Left kidney (tissue), 2 donors: Measurements from ENCODE around the gene B3GNT8. TPM values are rescaled to one million over a fixed set of nuclear protein-coding genes. Genes with fewer than 3 reads are reported as not detected.
"Not testable (repeated sequence)": the region's sequence is repeated elsewhere in the genome, so short reads cannot be mapped to it uniquely, and the experiment has no call there.

ENCODE experiments used
- DNase-seq: peaks from one replicate; pipeline ENCODE4 v3.0.0-alpha.2; 2013
- polyA plus RNA-seq: library from polyadenylated mRNA; unstranded; fragments of 120-200 nt; gene quantifications from one replicate; pipeline ENCODE4 v1.2.1, GENCODE V29; 2013; ENCODE audit not compliant: insufficient read length

The B3GNT8 gene
- polyA plus RNA-seq, 1 donor: 3.0 TPM

DNA sequence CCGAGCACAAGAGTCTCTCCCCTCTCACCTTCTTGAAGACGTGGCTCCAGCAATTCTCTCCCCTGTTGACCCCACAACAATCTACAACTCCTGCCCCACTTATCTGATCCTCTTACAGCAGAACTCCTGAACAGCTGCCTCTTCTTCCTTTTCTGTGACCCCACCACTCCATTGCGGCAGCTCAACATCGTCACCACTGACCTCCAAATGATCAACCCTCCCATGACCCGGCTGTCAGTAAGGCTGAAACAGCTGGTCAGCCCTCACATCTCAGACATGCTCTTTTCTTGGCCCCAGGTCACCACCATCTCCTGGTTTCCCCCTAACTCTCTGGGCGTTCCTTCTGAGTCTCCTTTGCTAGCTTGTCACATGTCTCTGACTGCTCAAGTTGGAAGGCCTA, 31.8 kb downstream of the B3GNT8 start:
- DNase-seq: no peak

DNA sequence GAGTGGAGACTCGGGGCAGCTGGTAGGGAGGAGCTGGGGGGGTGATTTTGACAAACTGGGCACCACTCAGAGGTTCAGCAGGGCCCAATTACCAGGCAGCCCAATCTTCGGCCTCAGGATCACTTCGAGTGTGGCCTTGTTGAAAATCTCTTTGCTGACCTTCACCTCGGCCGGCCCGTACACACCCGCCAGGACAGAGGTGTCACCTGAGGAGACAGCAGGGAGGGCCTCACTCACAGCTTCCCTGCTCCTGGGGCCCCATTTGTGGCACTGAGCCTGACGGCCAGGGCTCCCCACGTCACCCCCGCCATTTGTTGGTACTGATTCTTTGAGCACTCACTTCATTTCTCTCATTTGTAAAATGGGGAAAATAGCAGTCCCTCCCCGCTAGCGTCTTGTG, 34.4 kb downstream of the B3GNT8 start:
- no peak for DNase-seq

DNA sequence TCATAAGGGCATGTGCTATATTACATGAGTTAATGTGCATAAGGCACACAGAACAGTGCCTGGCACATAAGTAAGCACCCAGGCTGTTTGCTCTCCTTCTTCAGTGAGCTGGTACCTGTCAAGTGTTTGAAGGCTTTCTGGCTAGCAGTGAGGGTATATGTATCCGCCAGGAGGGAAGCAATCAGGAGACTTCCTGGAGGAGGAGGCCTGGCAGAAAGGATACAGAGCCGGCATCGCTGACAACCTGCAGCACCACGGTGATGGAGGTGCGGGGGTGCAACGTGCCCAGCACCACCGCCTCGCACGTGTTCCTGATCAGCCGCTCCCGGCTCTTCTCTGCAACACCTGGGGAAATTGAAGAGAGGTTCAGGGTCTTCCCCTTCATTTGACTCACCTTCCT, 35.6 kb downstream of the B3GNT8 start:
- DNase-seq: no peak

DNA sequence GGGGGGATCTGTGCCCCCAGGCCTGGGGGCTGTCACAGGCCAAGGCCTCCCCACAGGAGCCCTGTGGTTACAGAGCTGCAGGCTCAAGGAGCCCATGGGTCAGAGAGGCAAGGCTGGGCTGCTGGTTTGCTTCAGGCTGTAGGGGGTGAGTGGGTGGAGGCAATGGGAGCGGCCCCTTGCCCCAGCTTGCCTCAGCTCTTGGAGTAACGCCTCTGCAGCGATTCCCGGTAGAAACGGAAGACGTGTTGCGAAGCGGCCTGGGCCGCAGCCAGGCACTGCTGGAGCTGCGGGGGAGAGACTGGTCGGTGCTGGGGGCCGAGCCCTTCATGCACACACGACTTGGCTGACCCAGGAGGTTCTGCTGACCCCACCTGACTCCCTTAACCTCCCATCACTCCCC, 40.7 kb downstream of the B3GNT8 start:
- no peak for DNase-seq

DNA sequence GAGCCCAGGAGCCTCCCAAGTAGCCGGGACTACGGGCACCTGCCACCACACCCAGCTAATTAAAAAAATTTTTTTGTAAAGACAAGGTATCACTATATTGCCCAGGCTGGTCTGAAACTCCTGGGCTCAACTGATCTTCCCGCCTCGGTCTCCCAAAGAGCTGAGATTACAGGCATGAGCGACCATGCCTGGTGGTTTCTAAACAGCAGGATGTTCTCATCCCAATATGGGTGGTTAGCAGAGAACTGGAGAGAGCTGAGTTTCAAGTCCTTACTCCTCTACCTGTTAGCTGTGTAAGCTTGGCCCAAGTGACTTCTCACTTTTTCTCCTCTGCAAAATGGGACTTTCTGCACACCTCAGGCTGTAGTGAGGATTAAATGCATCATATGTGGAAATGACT, 42.8 kb downstream of the B3GNT8 start:
- no peak for DNase-seq

DNA sequence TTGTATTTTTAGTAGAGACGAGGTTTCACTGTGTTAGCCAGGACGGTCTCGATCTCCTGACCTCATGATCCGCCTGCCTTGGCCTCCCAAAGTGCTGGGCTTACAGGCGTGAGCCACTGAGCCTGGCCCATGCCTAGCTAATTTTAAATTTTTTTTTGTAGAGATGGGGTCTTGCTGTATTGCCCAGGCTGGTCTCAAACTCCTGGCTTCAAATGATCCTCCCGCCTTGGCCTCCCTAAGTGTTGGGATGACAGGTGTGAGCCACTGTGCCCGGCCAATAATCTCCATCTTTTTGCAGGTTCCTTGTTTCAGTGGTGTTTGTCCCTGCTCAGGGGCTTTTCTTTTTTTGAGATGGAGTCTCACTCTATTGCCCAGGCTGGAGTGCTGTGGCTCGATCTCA, 45.6 kb downstream of the B3GNT8 start:
- not testable (repeated sequence) for DNase-seq

DNA sequence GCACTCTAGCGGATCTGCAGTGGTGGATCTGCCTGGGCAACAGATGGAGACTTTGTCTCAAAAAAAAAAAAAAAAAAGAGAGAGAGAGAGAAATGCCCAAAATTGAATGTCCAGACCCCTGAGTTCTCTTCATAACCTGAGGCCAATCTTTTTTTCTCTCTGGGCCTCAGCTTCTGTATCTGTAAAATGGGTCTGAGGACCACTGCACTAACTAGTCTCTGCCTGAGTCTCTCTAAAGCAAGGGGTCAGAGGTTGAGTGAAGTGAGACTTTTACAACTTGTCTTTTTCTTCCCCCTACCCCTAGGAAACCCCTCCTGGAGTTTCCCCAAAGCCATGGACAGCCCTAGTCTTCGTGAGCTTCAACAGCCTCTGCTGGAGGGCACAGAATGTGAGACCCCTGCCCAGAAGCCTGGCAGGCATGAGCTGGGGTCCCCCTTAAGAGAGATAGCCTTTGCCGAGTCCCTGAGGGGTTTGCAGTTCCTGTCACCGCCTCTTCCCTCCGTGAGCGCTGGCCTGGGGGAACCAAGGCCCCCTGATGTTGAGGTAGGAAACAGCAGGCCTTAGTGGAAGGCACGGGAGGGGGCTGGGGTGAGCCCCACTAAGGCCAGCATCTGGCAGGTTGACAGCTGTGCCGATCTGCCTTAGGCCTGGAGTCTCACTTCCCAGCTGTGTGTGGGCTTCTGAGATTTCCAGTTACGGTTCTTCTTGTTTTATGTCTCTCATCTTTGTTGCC, 49.0 kb downstream of the B3GNT8 start:
- DNase-seq: no peak

DNA sequence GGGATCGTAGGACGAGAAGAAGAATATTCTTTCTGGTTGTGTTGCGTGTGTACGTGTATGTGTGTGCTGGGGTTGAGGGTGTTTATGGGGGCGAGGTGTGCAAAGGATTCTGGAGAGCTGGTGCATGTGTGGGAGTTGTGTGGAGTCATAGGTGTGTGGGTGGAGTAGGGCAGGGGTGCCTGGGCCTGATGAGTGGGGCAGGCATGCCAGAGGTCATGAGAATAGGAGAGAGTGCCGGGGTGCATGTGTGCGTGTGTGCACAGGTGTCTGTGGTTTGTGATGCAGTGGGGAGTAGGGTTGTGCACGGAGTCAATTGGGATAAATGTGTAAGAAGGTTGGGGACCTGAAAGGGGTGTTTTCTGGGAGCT, 50.2 kb downstream of the B3GNT8 start:
- DNase-seq: no peak

DNA sequence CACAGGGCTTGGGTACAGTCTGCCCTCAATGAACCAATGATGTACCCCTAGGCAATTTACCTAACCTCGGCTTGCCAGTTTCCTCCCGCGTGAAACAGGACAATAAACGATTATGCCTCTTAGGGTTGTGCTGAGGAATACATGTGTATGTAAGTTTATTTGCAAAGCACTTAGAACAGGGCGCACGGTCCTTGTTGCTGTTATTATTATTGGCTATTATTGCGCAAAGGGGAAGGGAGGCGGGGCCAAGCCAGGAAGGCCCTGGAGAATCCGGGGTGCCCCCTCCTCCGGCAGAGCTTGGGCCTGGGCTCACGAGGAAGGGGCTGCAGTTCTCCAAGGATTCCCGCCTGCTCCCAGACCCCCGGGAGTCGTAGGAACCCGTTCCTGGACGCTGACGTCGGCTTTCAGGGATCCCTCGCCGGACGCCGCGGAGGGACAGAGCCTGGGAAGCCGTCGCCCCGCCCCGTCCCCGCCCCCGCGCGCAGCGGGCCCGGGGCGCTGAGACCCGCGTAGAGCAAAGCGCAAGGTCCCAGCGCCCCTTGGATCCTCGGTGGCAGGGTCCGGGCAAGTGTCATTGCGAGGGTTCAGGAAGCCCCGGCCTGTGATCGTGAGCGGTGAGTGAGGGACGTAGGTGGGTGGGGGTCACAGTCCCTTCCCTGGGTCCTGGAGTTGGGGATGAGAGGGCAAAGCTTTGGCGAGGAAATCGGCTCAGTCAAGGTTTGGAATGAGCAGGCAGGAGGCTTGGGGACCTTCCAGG, 50.8 kb downstream of the B3GNT8 start, which contains the start of gene TMEM91:
TSS of gene TMEM91 (plus strand) at position 293 of the 757 bp plus-strand sequence. CDS start 1,777 bp downstream, outside the sequence.
- DNase-seq: peak; percentile 54

Other genes starting within 250 kb of the B3GNT8 start
- 0.52 TPM for gene CYP2S1, start 234.2 kb downstream of the B3GNT8 start, polyA plus RNA-seq
- 35.4 TPM for gene AXL, start 208.2 kb downstream of the B3GNT8 start, polyA plus RNA-seq
- 214 TPM for gene HNRNPUL1, start 163.0 kb downstream of the B3GNT8 start, polyA plus RNA-seq
- 31.0 TPM for gene CCDC97, start 117.2 kb downstream of the B3GNT8 start, polyA plus RNA-seq
- gene TGFB1, start 73.5 kb downstream of the B3GNT8 start, polyA plus RNA-seq: 30.8 TPM
- 7.3 TPM for gene B9D2, start 63.2 kb downstream of the B3GNT8 start, polyA plus RNA-seq
- gene TMEM91, start 50.8 kb downstream of the B3GNT8 start, polyA plus RNA-seq: 19.5 TPM
- 13.9 TPM for gene EXOSC5, start 30.0 kb downstream of the B3GNT8 start, polyA plus RNA-seq
- gene BCKDHA, start 29.6 kb downstream of the B3GNT8 start, polyA plus RNA-seq: 31.1 TPM
- gene DMAC2, start 12.5 kb upstream of the B3GNT8 start, polyA plus RNA-seq: 55.7 TPM
- 6.3 TPM for gene ERICH4, start 15.8 kb upstream of the B3GNT8 start, polyA plus RNA-seq
- 1.7 TPM for gene CEACAM21, start 148.8 kb upstream of the B3GNT8 start, polyA plus RNA-seq
- gene CEACAM4, start 199.7 kb upstream of the B3GNT8 start, polyA plus RNA-seq: not detected